GM12892 (cell line): ENCODE results near the gene ATP7B.
"Not testable (repeated sequence)": the region's sequence is repeated elsewhere in the genome, so short reads cannot be mapped to it uniquely, and the experiment has no call there.

Experiments used
- DNase-seq: peaks from one replicate; pipeline ENCODE4 v3.0.0; 2011; ENCODE audit not compliant: insufficient read length
- FAIRE-seq: peaks from 2 replicates; lab custom pipeline; 2011; peaks lifted over from hg19 to GRCh38; lab: Jason Lieb, UNC
- POLR2A ChIP-seq: IDR thresholded peaks from 2 replicates; pipeline ENCODE4 v1.6.1; 2011; ENCODE audit warnings: low read depth, low read length, control low read depth
- POLR2AphosphoS5 ChIP-seq: IDR thresholded peaks from 2 replicates; pipeline ENCODE4 v1.6.1; 2011; ENCODE audit warnings: low read depth, low read length, control low read depth
- TAF1 ChIP-seq: IDR thresholded peaks from 2 replicates; pipeline ENCODE4 v1.6.1; 2011; ENCODE audit warnings: low read depth, mild to moderate bottlenecking, control low read depth, low read length, borderline replicate concordance

ATP7B gene

GRCh38 chr13:51995677-51996551, 15.3 kb downstream of the ATP7B start:
- TF ChIP-seq TAF1 (no peak), POLR2A (no peak), POLR2AphosphoS5 (no peak)
- DNase-seq (no peak), FAIRE-seq (no peak)

GRCh38 chr13:51993713-51994112, 17.5 kb downstream of the ATP7B start:
- TF ChIP-seq POLR2AphosphoS5 (no peak), POLR2A (no peak), TAF1 (no peak)
- DNase-seq (no peak), FAIRE-seq (no peak)

DNA sequence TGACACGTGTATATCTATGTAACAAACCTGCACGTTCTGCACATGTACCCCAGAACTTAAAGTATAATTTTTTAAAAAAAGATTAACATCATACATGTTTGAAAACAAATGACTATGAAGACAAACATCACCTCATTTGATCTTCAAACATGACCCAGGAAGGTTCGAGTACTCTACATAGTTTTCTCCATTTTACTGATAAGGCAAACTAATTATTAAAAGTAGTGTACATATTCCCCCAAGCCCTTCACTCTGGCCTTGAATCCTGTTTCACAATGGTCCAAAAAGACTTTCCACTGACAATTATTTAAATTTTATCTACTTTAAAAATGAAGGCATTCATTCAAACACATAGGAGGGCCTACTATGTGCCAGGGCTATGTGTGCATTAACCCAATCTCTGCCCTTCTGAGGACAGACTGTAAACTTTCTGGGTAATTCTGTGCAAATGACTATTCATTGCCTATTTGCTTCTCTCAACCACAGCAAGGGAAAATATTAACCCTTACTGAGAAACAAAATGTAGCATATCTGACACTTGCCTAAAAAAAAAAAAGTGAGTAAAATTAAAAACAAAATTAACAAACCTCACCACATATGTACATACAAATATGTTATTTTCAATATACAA, 22.1 kb downstream of the ATP7B start:
- TF ChIP-seq POLR2A (no peak), POLR2AphosphoS5 (no peak), TAF1 (no peak)
- no peak for FAIRE-seq
- no peak for DNase-seq

DNA sequence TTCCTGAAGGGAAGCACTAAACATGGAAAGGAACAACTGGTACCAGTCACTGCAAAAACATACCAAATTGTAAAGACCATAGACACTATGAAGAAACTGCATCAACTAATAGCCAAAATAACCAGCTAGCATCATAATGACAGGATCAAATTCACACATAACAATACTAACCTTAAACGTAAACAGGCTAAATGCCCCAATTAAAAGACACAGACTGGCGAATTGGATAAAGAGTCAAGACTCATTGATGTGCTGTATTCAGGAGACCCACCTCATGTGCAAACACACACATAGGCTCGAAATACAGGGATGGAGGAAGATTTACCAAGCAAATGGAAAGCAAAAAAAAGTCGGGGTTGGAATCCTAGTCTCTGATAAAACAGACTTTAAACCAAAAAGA, 26.3 kb downstream of the ATP7B start:
- DNase-seq, FAIRE-seq: not testable (repeated sequence)

- DNase-seq, FAIRE-seq: not testable (repeated sequence)
Measured at GRCh38 chr13:51983292-51983691, 28.0 kb downstream of the ATP7B start.

DNA sequence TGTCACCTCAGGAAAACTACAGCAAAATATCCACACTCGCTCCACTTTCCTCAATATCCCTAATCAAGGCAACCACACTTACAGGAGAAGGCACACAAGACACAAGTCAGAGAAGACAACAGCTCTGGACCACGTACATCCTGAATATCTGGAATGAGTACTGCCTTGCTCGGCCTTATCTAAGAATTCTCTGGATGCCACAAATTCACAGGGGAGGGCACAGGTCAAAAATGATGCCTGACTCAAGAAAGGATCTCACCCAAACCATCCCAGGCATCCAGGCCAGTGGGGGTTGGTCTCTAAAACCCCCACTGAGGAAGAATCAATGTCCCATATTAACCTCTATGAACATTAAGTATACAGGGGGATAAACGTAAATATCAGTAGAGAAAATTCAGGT, 29.9 kb downstream of the ATP7B start:
- FAIRE-seq: no peak
- no peak for DNase-seq
- TF ChIP-seq POLR2A: no peak
- TF ChIP-seq POLR2AphosphoS5: no peak
- TF ChIP-seq TAF1: no peak

- DNase-seq (no peak), FAIRE-seq (no peak)
- TF ChIP-seq POLR2A: no peak
- no peak for TF ChIP-seq POLR2AphosphoS5
- no peak for TF ChIP-seq TAF1
Measured at GRCh38 chr13:51980908-51981307, 30.3 kb downstream of the ATP7B start.

DNA sequence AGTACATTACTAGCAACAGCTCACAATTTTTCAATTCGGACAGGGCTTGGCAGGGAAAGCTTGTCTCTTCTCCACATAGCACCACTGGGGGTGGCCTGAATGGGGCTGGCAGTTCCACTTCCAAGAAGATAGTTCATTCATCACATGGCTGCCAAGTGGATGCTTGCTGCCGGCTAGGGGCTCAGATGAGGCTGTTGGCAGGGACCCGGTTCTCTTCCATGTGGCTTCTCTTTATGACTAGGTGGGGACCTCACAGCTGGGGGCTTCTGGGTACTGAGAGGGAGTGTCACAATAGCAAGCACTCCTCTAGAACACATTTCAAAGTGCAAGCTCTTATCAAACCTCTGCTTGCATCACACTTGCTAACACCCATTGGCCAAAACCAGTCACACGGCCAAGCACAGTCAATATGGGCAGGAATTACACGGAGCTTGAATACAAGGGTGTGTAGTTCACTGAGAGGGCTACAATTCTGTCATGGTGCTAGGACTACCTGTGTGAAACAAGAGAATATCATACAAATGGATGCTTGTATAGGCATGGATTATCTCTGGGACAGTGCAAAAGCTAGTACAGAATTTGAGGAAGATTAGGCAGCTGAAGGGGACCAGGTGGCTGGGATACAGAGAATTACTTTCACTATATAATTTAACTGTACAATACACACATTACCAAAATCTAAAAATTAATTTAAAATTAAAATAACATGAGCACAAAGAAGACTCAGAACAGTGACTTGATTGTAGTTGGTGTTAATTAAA, 32.3 kb downstream of the ATP7B start:
- no peak for TF ChIP-seq POLR2A
- TF ChIP-seq TAF1: no peak
- no peak for TF ChIP-seq POLR2AphosphoS5
- no peak for FAIRE-seq
- no peak for DNase-seq

GRCh38 chr13:51977625-51978024, 33.6 kb downstream of the ATP7B start:
- no peak for TF ChIP-seq TAF1
- TF ChIP-seq POLR2A: no peak
- TF ChIP-seq POLR2AphosphoS5: no peak
- FAIRE-seq: no peak
- no peak for DNase-seq

- TF ChIP-seq TAF1: no peak
- TF ChIP-seq POLR2A: no peak
- no peak for TF ChIP-seq POLR2AphosphoS5
- DNase-seq (no peak), FAIRE-seq (no peak)
Measured at GRCh38 chr13:51976890-51977289, 34.4 kb downstream of the ATP7B start.

DNA sequence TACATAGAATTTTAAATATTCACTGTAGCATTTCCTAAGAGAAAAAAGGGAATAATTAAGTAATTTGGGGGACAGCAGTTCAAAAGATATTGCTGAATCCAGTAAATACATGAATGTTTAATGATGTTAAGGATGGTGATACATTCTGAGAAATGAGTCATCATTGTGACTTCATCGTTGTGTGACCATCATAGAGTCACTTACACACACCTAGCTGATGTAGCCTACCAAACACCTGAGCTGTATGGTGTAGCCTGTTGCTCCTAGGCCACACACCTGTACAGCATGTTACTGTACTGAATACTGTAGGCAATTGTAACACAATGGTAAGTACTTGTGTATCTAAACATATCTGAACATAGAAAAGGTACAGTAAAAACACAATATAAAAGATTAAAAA, 34.8 kb downstream of the ATP7B start:
- no peak for TF ChIP-seq POLR2A
- no peak for TF ChIP-seq TAF1
- no peak for TF ChIP-seq POLR2AphosphoS5
- DNase-seq: no peak
- FAIRE-seq: no peak

- no peak for FAIRE-seq
Measured at GRCh38 chr13:51974482-51974881, 36.8 kb downstream of the ATP7B start.

More at GRCh38 chr13:51974482-51974881, 36.8 kb downstream of the ATP7B start:
- DNase-seq: no peak
- TF ChIP-seq POLR2AphosphoS5 (no peak), TAF1 (no peak), POLR2A (no peak)
